SK-N-SH treated with all-trans-retinoic acid at 6 μM for 48 hours (cell line): Measurements from ENCODE around the gene PAPPA.

ENCODE experiments used
- BACH2 ChIP-seq: fragments of 250-450 bp; sonication (Bioruptor Pico); IDR thresholded peaks from 2 replicates; pipeline ENCODE4 v1.9.0; 2021; ENCODE audit warnings: mild to moderate bottlenecking, borderline replicate concordance
- CSDC2 ChIP-seq: fragments of 250-450 bp; sonication (Bioruptor Pico); IDR thresholded peaks from 2 replicates; pipeline ENCODE4 v1.5.0; 2020; ENCODE audit warnings: mild to moderate bottlenecking, moderate library complexity
- ESRRG ChIP-seq: fragments of 250-450 bp; sonication (Bioruptor Pico); IDR thresholded peaks from 2 replicates; pipeline ENCODE4 v1.6.1; 2021; ENCODE audit warnings: mild to moderate bottlenecking
- OSR1 ChIP-seq: fragments of 250-450 bp; sonication (Bioruptor Pico); IDR thresholded peaks from 2 replicates; pipeline ENCODE4 v1.8.0; 2022; ENCODE audit warnings: moderate library complexity, mild to moderate bottlenecking, inconsistent platforms
- PATZ1 ChIP-seq: fragments of 250-450 bp; sonication (Bioruptor Pico); IDR thresholded peaks from 2 replicates; pipeline ENCODE4 v1.8.0; 2020; ENCODE audit warnings: mild to moderate bottlenecking, moderate library complexity, borderline replicate concordance
- POU6F1 ChIP-seq: fragments of 250-450 bp; sonication (Bioruptor Pico); IDR thresholded peaks from 2 replicates; pipeline ENCODE4 v1.8.0; 2021; ENCODE audit warnings: low read depth, mild to moderate bottlenecking, moderate library complexity, borderline replicate concordance
- RARB ChIP-seq: fragments of 250-450 bp; sonication (Bioruptor Pico); IDR thresholded peaks from 2 replicates; pipeline ENCODE4 v1.8.0; 2021; ENCODE audit warnings: mild to moderate bottlenecking, moderate library complexity
- ZC3H10 ChIP-seq: fragments of 250-450 bp; sonication (Bioruptor Pico); IDR thresholded peaks from 2 replicates; pipeline ENCODE4 v1.5.1; 2021; ENCODE audit warnings: mild to moderate bottlenecking, moderate library complexity
- ZNF565 ChIP-seq: fragments of 450-650 bp; formaldehyde crosslinking; conservative IDR thresholded peaks from 2 replicates; pipeline ENCODE4 v1.5.0; 2020; ENCODE audit warnings: low read depth, mild to moderate bottlenecking, moderate library complexity
- ZNF70 ChIP-seq: fragments of 450-650 bp; formaldehyde crosslinking; IDR thresholded peaks from 2 replicates; pipeline ENCODE4 v1.5.0; 2020; ENCODE audit warnings: mild to moderate bottlenecking, moderate library complexity
- ZNF8 ChIP-seq: fragments of 450-650 bp; formaldehyde crosslinking; IDR thresholded peaks from 2 replicates; pipeline ENCODE4 v1.5.0; 2020; ENCODE audit warnings: mild to moderate bottlenecking, moderate library complexity
- TF ChIP-seq, protein P1 (sequence below): fragments of 250-450 bp; sonication (Bioruptor Pico); IDR thresholded peaks from 2 replicates; pipeline ENCODE4 v1.5.1; 2020; ENCODE audit warnings: low read depth, mild to moderate bottlenecking, moderate library complexity
- TF ChIP-seq, protein P2 (sequence below): fragments of 250-450 bp; sonication (Bioruptor Pico); IDR thresholded peaks from 2 replicates; pipeline ENCODE4 v1.5.1; 2021; ENCODE audit warnings: mild to moderate bottlenecking, moderate library complexity
- TF ChIP-seq, protein P3 (sequence below): fragments of 250-450 bp; sonication (Bioruptor Pico); IDR thresholded peaks from 2 replicates; pipeline ENCODE4 v1.5.0; 2020; ENCODE audit warnings: mild to moderate bottlenecking, moderate library complexity

DNA sequence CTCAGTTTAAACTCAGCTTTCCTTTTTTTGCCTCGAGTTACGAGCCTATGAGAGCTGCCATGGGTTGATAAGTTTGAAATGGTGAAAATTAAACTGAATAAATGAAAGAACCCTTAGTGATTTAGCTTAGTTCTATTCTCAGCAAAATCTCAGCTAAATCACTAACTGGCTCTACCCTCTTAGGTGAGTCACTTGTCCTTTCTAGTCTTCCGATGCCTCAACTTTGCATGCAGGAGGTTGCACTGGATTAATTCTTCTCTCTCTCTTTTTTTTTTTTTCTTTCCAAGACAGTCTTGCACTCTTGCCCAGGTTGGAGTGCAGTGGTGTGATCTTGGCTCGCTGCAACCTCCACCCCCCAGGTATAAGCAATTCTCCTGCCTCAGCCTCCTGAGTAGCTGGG is 83.9 kb downstream of the PAPPA start:
- TF ChIP-seq ZNF70 (CRISPR knock-in tag) (no peak), POU6F1 (CRISPR knock-in tag) (no peak), RARB (CRISPR knock-in tag) (no peak), ZNF565 (CRISPR knock-in tag) (no peak), CSDC2 (CRISPR knock-in tag) (no peak), BACH2 (CRISPR knock-in tag) (no peak), PATZ1 (CRISPR knock-in tag) (no peak), ZC3H10 (CRISPR knock-in tag) (no peak), ZNF8 (CRISPR knock-in tag) (no peak), OSR1 (no peak), ESRRG (CRISPR knock-in tag) (no peak)
- TF ChIP-seq, protein P1, sequence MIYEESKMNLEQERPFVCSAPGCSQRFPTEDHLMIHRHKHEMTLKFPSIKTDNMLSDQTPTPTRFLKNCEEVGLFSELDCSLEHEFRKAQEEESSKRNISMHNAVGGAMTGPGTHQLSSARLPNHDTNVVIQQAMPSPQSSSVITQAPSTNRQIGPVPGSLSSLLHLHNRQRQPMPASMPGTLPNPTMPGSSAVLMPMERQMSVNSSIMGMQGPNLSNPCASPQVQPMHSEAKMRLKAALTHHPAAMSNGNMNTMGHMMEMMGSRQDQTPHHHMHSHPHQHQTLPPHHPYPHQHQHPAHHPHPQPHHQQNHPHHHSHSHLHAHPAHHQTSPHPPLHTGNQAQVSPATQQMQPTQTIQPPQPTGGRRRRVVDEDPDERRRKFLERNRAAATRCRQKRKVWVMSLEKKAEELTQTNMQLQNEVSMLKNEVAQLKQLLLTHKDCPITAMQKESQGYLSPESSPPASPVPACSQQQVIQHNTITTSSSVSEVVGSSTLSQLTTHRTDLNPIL, result no peak
- TF ChIP-seq, protein P2, sequence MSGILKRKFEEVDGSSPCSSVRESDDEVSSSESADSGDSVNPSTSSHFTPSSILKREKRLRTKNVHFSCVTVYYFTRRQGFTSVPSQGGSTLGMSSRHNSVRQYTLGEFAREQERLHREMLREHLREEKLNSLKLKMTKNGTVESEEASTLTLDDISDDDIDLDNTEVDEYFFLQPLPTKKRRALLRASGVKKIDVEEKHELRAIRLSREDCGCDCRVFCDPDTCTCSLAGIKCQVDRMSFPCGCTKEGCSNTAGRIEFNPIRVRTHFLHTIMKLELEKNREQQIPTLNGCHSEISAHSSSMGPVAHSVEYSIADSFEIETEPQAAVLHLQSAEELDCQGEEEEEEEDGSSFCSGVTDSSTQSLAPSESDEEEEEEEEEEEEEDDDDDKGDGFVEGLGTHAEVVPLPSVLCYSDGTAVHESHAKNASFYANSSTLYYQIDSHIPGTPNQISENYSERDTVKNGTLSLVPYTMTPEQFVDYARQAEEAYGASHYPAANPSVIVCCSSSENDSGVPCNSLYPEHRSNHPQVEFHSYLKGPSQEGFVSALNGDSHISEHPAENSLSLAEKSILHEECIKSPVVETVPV, result no peak
- TF ChIP-seq, protein P3, sequence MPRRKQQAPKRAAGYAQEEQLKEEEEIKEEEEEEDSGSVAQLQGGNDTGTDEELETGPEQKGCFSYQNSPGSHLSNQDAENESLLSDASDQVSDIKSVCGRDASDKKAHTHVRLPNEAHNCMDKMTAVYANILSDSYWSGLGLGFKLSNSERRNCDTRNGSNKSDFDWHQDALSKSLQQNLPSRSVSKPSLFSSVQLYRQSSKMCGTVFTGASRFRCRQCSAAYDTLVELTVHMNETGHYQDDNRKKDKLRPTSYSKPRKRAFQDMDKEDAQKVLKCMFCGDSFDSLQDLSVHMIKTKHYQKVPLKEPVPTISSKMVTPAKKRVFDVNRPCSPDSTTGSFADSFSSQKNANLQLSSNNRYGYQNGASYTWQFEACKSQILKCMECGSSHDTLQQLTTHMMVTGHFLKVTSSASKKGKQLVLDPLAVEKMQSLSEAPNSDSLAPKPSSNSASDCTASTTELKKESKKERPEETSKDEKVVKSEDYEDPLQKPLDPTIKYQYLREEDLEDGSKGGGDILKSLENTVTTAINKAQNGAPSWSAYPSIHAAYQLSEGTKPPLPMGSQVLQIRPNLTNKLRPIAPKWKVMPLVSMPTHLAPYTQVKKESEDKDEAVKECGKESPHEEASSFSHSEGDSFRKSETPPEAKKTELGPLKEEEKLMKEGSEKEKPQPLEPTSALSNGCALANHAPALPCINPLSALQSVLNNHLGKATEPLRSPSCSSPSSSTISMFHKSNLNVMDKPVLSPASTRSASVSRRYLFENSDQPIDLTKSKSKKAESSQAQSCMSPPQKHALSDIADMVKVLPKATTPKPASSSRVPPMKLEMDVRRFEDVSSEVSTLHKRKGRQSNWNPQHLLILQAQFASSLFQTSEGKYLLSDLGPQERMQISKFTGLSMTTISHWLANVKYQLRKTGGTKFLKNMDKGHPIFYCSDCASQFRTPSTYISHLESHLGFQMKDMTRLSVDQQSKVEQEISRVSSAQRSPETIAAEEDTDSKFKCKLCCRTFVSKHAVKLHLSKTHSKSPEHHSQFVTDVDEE (CRISPR knock-in tag), result no peak
